GM23338 (cell line): ENCODE data around the gene EIF3J.

Experiments
- CREB1 ChIP-seq: fragments of 250-450 bp; sonication (Bioruptor Pico); IDR thresholded peaks from 2 replicates; pipeline ENCODE4 v1.5.0; 2020; ENCODE audit warnings: low read depth, mild to moderate bottlenecking, moderate library complexity
- ETS1 ChIP-seq: IDR thresholded peaks from 2 replicates; pipeline ENCODE4 v1.6.1; 2016; ENCODE audit warnings: antibody characterized with exemption
- EZH2 ChIP-seq: fragments of 200-600 bp; sonication (generic); IDR thresholded peaks from one replicate; pipeline ENCODE4 v1.8.0; 2017; ENCODE audit warnings: antibody characterized with exemption, mild to moderate bottlenecking, low read depth; ENCODE audit not compliant: unreplicated experiment
- EZH2phosphoT487 ChIP-seq: fragments of 200-600 bp; sonication (generic); IDR thresholded peaks from one replicate; pipeline ENCODE4 v1.8.1; 2018; ENCODE audit warnings: antibody characterized with exemption; ENCODE audit not compliant: unreplicated experiment
- JUNB ChIP-seq: IDR thresholded peaks from one replicate; pipeline ENCODE4 v1.6.1; 2016; ENCODE audit warnings: antibody characterized with exemption; ENCODE audit not compliant: unreplicated experiment
- NANOG ChIP-seq: IDR thresholded peaks from 2 replicates; pipeline ENCODE4 v1.6.1; 2016; ENCODE audit warnings: antibody characterized with exemption, borderline replicate concordance
- POLR2AphosphoS5 ChIP-seq: IDR thresholded peaks from 2 replicates; pipeline ENCODE4 v1.6.1; 2016; ENCODE audit warnings: antibody characterized with exemption, low read depth
- REST ChIP-seq: IDR thresholded peaks from one replicate; pipeline ENCODE4 v1.6.1; 2018; ENCODE audit warnings: antibody characterized with exemption; ENCODE audit not compliant: unreplicated experiment
- ZNF114 ChIP-seq: fragments of 250-450 bp; sonication (Bioruptor Pico); IDR thresholded peaks from 2 replicates; pipeline ENCODE4 v1.5.0; 2020; ENCODE audit warnings: mild to moderate bottlenecking, moderate library complexity
- ZNF331 ChIP-seq: fragments of 250-450 bp; sonication (Bioruptor Pico); IDR thresholded peaks from 2 replicates; pipeline ENCODE4 v1.5.0; 2020; ENCODE audit warnings: low read depth, mild to moderate bottlenecking, moderate library complexity
- TF ChIP-seq, protein P1 (sequence below), 2 experiments: fragments of 200-600 bp in 1 of 2; sonication (generic) in 1 of 2; conservative IDR thresholded peaks; 2 replicates each; pipeline versions ENCODE4 v1.5.1 to v1.6.1; 2016 to 2017; ENCODE audit warnings: antibody characterized with exemption in 2 of 2, low read depth in 2 of 2, mild to moderate bottlenecking in 2 of 2, moderate library complexity in 1 of 2

GRCh38 chr15:44570361-44570760 is 33.4 kb downstream of the EIF3J start:
- TF ChIP-seq EZH2, result no peak
- no peak for TF ChIP-seq REST
- no peak for TF ChIP-seq POLR2AphosphoS5
- TF ChIP-seq, protein P1, sequence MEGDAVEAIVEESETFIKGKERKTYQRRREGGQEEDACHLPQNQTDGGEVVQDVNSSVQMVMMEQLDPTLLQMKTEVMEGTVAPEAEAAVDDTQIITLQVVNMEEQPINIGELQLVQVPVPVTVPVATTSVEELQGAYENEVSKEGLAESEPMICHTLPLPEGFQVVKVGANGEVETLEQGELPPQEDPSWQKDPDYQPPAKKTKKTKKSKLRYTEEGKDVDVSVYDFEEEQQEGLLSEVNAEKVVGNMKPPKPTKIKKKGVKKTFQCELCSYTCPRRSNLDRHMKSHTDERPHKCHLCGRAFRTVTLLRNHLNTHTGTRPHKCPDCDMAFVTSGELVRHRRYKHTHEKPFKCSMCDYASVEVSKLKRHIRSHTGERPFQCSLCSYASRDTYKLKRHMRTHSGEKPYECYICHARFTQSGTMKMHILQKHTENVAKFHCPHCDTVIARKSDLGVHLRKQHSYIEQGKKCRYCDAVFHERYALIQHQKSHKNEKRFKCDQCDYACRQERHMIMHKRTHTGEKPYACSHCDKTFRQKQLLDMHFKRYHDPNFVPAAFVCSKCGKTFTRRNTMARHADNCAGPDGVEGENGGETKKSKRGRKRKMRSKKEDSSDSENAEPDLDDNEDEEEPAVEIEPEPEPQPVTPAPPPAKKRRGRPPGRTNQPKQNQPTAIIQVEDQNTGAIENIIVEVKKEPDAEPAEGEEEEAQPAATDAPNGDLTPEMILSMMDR (conservative IDR thresholded peaks at IDR 0.05; ENCODE audit: low read depth in 2 of 2), result no peak
- TF ChIP-seq JUNB, result no peak
- no peak for TF ChIP-seq EZH2phosphoT487
- no peak for TF ChIP-seq CREB1 (CRISPR knock-in tag)
- TF ChIP-seq ETS1, result no peak
- no peak for TF ChIP-seq NANOG
- TF ChIP-seq ZNF331, result no peak
- no peak for TF ChIP-seq ZNF114 (CRISPR knock-in tag)
